HG02981 (cell line): Measurements from ENCODE around the gene WDR26.
A peak's percentile ranks its signal among the peaks of the same experiment; 100 is the strongest.
"Not testable (repeated sequence)": the region's sequence is repeated elsewhere in the genome, so short reads cannot be mapped to it uniquely, and the experiment has no call there.

Source experiments
- ATAC-seq: cut with Tn5 transposase; IDR thresholded peaks from one replicate; pipeline ENCODE4 v1.9.1; 2021; ENCODE audit warnings: mild to moderate bottlenecking, moderate library complexity; ENCODE audit not compliant: unreplicated experiment

Gene WDR26

DNA sequence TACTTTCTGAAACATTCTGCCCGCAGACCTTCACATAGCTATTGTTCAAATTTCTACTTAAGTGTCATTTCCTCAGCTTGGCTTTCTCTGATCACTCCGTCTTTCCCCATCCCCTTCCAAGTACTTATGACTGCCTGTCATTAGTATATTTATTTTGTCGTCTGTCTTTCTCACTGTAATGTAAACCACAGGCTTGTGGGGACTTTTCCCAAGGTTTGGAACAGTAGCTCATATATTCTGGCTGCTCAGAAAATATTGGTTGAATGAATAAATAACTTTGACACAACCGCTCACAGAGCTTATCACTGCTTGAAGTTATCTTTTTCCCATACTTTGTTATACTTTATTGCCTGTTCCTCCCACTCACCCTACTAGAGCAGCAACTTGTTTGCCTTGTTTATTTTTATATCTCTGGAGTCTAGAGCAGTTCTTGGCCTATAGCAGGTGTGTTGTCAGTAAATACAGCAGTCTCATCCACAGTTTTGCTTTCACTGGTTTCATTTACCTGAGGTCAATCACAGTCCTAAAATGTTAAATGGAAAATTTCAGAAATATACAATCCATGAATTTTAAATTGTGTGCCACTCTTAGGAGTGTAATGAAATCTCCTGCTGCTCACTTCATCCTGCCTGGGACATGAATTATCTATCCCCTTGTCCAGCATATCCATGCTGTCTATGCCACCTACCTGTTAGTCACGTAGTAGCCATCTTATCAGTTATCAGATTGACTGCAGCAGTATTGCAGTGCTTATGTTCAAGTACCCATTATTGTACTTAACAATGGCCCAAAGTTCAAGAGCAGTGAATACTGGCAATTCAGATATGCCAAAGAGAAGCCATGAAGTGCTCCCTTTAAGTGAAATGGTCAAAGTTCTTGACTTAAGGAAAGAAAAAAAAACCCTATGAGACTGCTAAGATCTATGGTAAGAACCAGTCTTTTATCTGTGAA is 80.3 kb downstream of the WDR26 start:
- no peak for ATAC-seq

- not testable (repeated sequence) for ATAC-seq
Observed at GRCh38 chr1:224352436-224353085, 82.0 kb downstream of the WDR26 start.

- ATAC-seq, result not testable (repeated sequence)
Observed at GRCh38 chr1:224349716-224350115, 84.9 kb downstream of the WDR26 start.

- ATAC-seq, result no peak
Observed at GRCh38 chr1:224348137-224348536, 86.5 kb downstream of the WDR26 start.

DNA sequence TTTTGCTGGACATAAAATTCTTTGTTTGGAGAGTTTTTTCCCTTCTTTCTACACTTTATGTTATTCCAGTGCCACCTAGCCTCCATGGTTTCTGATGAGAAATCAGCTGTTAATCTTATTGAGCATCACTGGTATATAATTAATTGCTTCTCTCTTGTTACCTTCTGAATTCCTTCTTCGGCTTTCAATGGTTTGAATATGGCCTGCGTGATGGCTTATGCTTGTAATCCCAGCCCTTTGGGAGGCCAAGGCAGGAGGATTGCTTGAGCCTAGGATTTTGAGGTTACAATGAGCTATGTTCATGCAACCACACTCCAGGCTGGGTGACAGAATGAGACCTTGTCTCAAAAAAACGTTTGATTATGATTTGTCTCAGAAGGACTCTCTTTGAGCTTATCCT is 90.9 kb downstream of the WDR26 start:
- ATAC-seq, result no peak

GRCh38 chr1:224340453-224341384 is 93.9 kb downstream of the WDR26 start:
- peak; percentile 75 for ATAC-seq

DNA sequence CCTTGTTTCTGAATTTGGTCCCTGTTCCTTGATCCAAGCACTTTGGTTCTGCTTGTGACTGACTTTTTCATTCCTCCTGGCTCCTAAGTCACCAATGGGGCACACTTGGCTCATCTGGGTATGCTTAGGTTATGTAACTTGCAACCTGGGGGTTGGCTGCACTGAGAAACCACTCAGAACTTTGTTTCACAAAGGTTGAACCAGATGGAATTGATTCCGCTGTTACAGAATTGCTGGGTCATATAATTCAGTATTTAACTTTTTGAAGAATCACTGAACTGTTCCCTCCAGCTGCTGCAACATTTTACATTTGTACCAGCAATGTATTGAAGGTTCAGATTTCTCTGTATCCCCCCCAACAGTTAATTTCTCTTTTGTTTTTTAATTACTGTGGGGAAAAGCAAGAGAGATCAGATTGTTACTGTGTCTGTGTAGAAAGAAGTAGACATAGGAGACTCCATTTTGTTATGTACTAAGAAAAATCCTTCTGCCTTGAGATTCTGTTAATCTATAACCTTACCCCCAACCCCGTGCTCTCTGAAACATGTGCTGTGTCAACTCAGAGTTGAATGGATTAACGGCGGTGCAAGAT is 95.1 kb downstream of the WDR26 start:
- ATAC-seq, result no peak

- no peak for ATAC-seq
Observed at GRCh38 chr1:224338150-224338838, 96.3 kb downstream of the WDR26 start.
